NCI-H128 (cell line): ENCODE data around the gene VIT.
A peak's percentile ranks its signal among the peaks of the same experiment; 100 is the strongest.

Experiments
- DNase-seq: peaks from one replicate; lab custom pipeline; 2025; ENCODE audit not compliant: unreplicated experiment; lab: John Stamatoyannopoulos, UW

VIT gene

GRCh38 chr2:36762764-36763490, 66.4 kb downstream of the VIT start:
- no peak for DNase-seq

- DNase-seq, result no peak
Measured at GRCh38 chr2:36769106-36769505, 72.6 kb downstream of the VIT start.

GRCh38 chr2:36770542-36771287, 74.2 kb downstream of the VIT start:
- no peak for DNase-seq

- DNase-seq, result no peak
Measured at GRCh38 chr2:36771671-36772070, 75.2 kb downstream of the VIT start.

GRCh38 chr2:36773947-36774346, 77.4 kb downstream of the VIT start:
- no peak for DNase-seq

- no peak for DNase-seq
Measured at GRCh38 chr2:36775261-36775660, 78.8 kb downstream of the VIT start.

- DNase-seq, result no peak
Measured at GRCh38 chr2:36775806-36776205, 79.3 kb downstream of the VIT start.

- no peak for DNase-seq
Measured at GRCh38 chr2:36777272-36777671, 80.8 kb downstream of the VIT start.

GRCh38 chr2:36777788-36778187, 81.3 kb downstream of the VIT start:
- no peak for DNase-seq

GRCh38 chr2:36779462-36779861, 83.0 kb downstream of the VIT start:
- DNase-seq, result no peak

GRCh38 chr2:36780231-36780839, 83.8 kb downstream of the VIT start:
- DNase-seq, result no peak

- no peak for DNase-seq
Measured at GRCh38 chr2:36781907-36782720, 85.6 kb downstream of the VIT start.

- DNase-seq, result no peak
Measured at GRCh38 chr2:36783246-36783645, 86.7 kb downstream of the VIT start.

- DNase-seq, result peak; percentile 11
Measured at GRCh38 chr2:36785179-36785795, 88.8 kb downstream of the VIT start.

GRCh38 chr2:36789181-36789804, 92.8 kb downstream of the VIT start:
- no peak for DNase-seq

GRCh38 chr2:36792951-36793350, 96.4 kb downstream of the VIT start:
- DNase-seq, result no peak

GRCh38 chr2:36797324-36798070, 101.0 kb downstream of the VIT start:
- no peak for DNase-seq

GRCh38 chr2:36798724-36799123, 102.2 kb downstream of the VIT start:
- DNase-seq, result no peak

GRCh38 chr2:36800381-36800780, 103.9 kb downstream of the VIT start:
- DNase-seq, result no peak

- DNase-seq, result no peak
Measured at GRCh38 chr2:36801088-36801487, 104.6 kb downstream of the VIT start.
